ENCODE results near the gene SMPD1.

- TF ChIP-seq CTCF (IDR thresholded peaks at IDR 0.05) (no peak), EZH2 (IDR thresholded peaks at IDR 0.05; ENCODE audit: borderline replicate concordance, insufficient read depth, low read depth, low read length, poor library complexity, severe bottlenecking) (no peak)
Observed at GRCh38 chr11:6413791-6414201, 23.5 kb downstream of the SMPD1 start.

All from B cell (primary cell).